HCT116 (cell line): ENCODE results near the gene OR5H1.

Source experiments
- ATF3 ChIP-seq: IDR thresholded peaks from 2 replicates; pipeline ENCODE4 v1.6.1; 2012
- CTCF ChIP-seq, 3 experiments: fragments of 200-600 bp in 1 of 3; sonication (generic) in 1 of 3; IDR thresholded peaks in 2 of 3; conservative IDR thresholded peaks in 1 of 3; 2 replicates each; pipeline ENCODE4 v1.5.1; 2012 to 2017; ENCODE audit warnings: low read depth in 2 of 3, low read length in 2 of 3, antibody characterized with exemption in 1 of 3, borderline replicate concordance in 1 of 3, control low read depth in 1 of 3, mild to moderate bottlenecking in 1 of 3, mixed read lengths in 1 of 3, mixed run types in 1 of 3, moderate library complexity in 1 of 3; ENCODE audit not compliant: insufficient read depth in 1 of 3
- EGR1 ChIP-seq: IDR thresholded peaks from 2 replicates; pipeline ENCODE4 v1.6.1; 2012; ENCODE audit warnings: low read depth
- EZH2 ChIP-seq: fragments of 200-600 bp; sonication (generic); IDR thresholded peaks from 2 replicates; pipeline ENCODE4 v1.6.1; 2017; ENCODE audit warnings: antibody characterized with exemption, mixed run types
- EZH2phosphoT487 ChIP-seq: fragments of 200-600 bp; IDR thresholded peaks from 2 replicates; pipeline ENCODE4 v1.6.1; 2018; ENCODE audit warnings: antibody characterized with exemption, borderline replicate concordance
- MAX ChIP-seq: IDR thresholded peaks from 2 replicates; pipeline ENCODE4 v1.6.1; 2012
- POLR2A ChIP-seq: IDR thresholded peaks from 2 replicates; pipeline ENCODE4 v1.7.0; 2011; ENCODE audit warnings: borderline replicate concordance; ENCODE audit not compliant: insufficient read depth, insufficient read length; ENCODE audit errors: extremely low read depth
- POLR2AphosphoS5 ChIP-seq: IDR thresholded peaks from 2 replicates; pipeline ENCODE4 v1.6.1; 2011; ENCODE audit warnings: mild to moderate bottlenecking, low read depth, low read length, moderate library complexity
- RAD21 ChIP-seq: IDR thresholded peaks from 2 replicates; pipeline ENCODE4 v1.6.1; 2012; ENCODE audit warnings: low read depth, mild to moderate bottlenecking
- TCF7L2 ChIP-seq: IDR thresholded peaks from 2 replicates; pipeline ENCODE4 v1.7.0; 2011; ENCODE audit warnings: borderline replicate concordance, inconsistent platforms; ENCODE audit not compliant: insufficient read depth, insufficient read length; ENCODE audit errors: extremely low read depth
- YY1 ChIP-seq: IDR thresholded peaks from 2 replicates; pipeline ENCODE4 v1.6.1; 2011; ENCODE audit warnings: low read length, low read depth, moderate library complexity, mild to moderate bottlenecking; ENCODE audit not compliant: insufficient replicate concordance; ENCODE audit errors: extremely low read depth

GRCh38 chr3:98095882-98096281 lies 34.6 kb upstream of the OR5H1 start:
- TF ChIP-seq POLR2A, result no peak
- no peak for TF ChIP-seq EZH2
- no peak for TF ChIP-seq CTCF (IDR thresholded peaks at IDR 0.05 in 2 of 3, conservative IDR thresholded peaks at IDR 0.05 in 1 of 3; ENCODE audit: borderline replicate concordance in 1 of 3, insufficient read depth in 1 of 3, low read depth in 2 of 3, low read length in 2 of 3)
- no peak for TF ChIP-seq POLR2AphosphoS5
- TF ChIP-seq RAD21, result no peak
- no peak for TF ChIP-seq EZH2phosphoT487
- no peak for TF ChIP-seq YY1
- TF ChIP-seq MAX, result no peak
- no peak for TF ChIP-seq EGR1
- TF ChIP-seq TCF7L2, result no peak
- no peak for TF ChIP-seq ATF3
